ENCODE measurements around the gene MB21D2. TPM values are rescaled to one million over a fixed set of nuclear protein-coding genes. Genes with fewer than 3 reads are reported as not detected.
"Not testable (repeated sequence)": the region's sequence is repeated elsewhere in the genome, so short reads cannot be mapped to it uniquely, and the experiment has no call there.

MB21D2 gene, protein sequence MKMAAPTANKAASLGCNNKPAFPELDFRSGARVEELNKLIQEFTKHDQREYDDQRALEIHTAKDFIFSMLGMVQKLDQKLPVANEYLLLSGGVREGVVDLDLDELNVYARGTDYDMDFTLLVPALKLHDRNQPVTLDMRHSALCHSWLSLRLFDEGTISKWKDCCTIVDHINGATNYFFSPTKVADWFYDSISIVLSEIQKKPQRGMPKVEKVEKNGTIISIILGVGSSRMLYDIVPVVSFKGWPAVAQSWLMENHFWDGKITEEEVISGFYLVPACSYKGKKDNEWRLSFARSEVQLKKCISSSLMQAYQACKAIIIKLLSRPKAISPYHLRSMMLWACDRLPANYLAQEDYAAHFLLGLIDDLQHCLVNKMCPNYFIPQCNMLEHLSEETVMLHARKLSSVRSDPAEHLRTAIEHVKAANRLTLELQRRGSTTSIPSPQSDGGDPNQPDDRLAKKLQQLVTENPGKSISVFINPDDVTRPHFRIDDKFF
- total RNA-seq, result 5.4 and 5.5 TPM in 2 replicates

- intact Hi-C loops (cut with micrococcal nuclease), result loop anchor here (1.0 to 5.0 kb wide), 5 partner anchors 24 to 123 kb away; no protein-coding TSS in a partner anchor
Observed at GRCh38 chr3:192917404-192918274, at the start of gene MB21D2. MB21D2 (minus strand) TSS chr3:192917856; CDS start chr3:192917840, 16 bp downstream.

- intact Hi-C loops (cut with micrococcal nuclease), result not testable (repeated sequence)
Observed at GRCh38 chr3:192964959-192965719, 47.5 kb upstream of the MB21D2 start.

DNA sequence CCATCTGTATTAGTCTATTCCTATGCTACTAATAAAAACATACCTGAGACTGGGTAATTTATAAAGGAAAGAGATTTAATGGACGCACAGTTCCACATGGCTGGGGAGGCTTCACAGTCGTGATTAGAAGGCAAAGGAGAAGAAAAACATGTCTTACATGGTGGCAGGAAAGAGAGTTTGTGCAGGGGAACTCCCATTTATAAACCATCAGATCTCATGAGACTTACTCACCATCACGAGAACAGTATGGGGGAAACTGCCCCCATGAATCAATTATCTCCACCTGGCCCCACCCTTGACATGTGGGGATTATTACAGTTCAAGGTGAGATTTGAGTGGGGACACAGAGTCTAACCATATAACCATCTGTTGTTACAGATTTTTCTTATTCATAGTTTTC lies 42.1 kb upstream of the MB21D2 start:
- intact Hi-C loops (cut with micrococcal nuclease), result no loop called here

GRCh38 chr3:192958219-192958872 lies 40.7 kb upstream of the MB21D2 start:
- intact Hi-C loops (cut with micrococcal nuclease), result no loop called here

GRCh38 chr3:192957441-192958021 lies 39.9 kb upstream of the MB21D2 start:
- intact Hi-C loops (cut with micrococcal nuclease), result no loop called here

GRCh38 chr3:192953926-192954325 lies 36.3 kb upstream of the MB21D2 start:
- intact Hi-C loops (cut with micrococcal nuclease), result no loop called here

- intact Hi-C loops (cut with micrococcal nuclease), result no loop called here
Observed at GRCh38 chr3:192947421-192947820, 29.8 kb upstream of the MB21D2 start.

DNA sequence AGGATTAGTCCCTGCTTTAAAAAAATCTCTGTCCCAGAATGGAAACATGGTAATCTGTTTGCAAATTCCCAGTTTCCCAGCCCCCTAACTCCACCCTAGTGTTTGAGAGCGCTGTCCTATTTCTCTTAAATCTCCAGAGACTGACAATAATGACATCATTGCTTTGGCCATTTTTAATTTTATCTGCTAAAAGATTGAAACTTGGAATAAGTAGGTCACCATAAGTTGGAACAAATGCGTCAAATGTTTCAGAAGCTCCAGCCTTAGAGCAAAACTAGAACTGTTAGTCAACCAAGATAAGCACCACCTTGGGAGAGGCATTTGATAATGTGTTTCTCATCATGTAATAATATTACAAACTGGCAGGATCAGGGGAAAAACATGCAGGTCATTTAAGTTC lies 25.7 kb upstream of the MB21D2 start:
- intact Hi-C loops (cut with micrococcal nuclease), result no loop called here

DNA sequence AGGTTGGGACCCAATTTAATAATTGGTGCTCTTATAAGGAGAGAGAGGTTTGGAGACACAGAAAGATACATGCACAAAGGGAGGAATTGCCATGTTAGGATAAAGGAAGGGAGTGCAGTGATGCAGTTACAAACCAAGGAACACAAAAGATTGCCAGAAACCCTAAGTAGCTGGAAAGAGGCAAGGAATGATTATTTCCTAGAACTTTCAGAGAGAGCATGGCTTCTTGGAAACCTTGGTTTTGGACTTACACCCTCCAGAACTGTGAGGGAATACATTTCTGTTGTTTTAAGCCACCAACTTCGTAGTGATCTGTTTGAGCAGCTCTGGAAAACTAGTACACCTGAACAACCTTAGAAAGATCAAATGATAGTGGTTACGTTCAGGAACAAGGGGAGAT lies 25.0 kb upstream of the MB21D2 start:
- intact Hi-C loops (cut with micrococcal nuclease), result no loop called here

DNA sequence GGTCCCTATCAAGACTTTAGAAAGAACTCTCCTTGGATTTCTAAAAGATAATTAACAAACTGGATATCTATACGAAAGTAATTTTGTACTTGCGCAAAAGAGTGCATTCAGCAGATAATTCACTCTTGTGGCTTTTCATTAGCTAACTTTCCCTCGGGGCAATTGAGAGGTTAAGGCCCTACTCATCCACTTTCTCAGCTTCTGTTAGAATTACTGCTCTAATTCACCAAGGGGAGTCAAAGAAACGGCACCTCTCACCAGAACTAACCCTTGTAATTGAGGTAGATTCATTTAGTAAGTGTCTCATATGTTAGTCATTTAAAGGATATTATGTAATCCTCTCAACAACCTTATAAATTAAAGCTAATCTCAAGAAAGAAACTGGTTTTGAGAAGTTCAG lies 22.5 kb upstream of the MB21D2 start:
- intact Hi-C loops (cut with micrococcal nuclease), result no loop called here

- intact Hi-C loops (cut with micrococcal nuclease), result no loop called here
Observed at GRCh38 chr3:192935441-192935840, 17.8 kb upstream of the MB21D2 start.

- intact Hi-C loops (cut with micrococcal nuclease), result no loop called here
Observed at GRCh38 chr3:192933779-192934460, 16.3 kb upstream of the MB21D2 start.

DNA sequence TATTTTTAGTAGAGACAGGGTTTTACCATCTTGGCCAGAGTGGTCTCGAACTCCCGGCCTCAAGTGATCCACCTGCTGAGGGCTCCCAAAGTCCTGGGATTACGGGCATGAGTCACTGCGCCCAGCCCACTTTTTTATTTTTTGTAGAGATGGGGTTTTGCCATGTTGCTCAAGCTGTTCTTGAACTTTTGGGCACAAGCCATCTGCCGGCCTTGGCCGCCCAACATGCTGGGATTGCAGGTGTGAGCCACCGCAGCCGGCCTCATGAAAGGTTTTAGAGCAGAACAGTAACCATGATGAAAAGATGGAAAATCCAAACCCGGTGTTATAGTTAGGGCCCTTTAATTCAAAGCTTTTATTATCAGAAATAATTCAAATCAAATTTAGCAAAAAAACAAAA lies 15.6 kb upstream of the MB21D2 start:
- intact Hi-C loops (cut with micrococcal nuclease), result no loop called here

GRCh38 chr3:192931825-192932224 lies 14.2 kb upstream of the MB21D2 start:
- intact Hi-C loops (cut with micrococcal nuclease), result no loop called here

GRCh38 chr3:192930577-192930976 lies 12.9 kb upstream of the MB21D2 start:
- intact Hi-C loops (cut with micrococcal nuclease), result no loop called here

DNA sequence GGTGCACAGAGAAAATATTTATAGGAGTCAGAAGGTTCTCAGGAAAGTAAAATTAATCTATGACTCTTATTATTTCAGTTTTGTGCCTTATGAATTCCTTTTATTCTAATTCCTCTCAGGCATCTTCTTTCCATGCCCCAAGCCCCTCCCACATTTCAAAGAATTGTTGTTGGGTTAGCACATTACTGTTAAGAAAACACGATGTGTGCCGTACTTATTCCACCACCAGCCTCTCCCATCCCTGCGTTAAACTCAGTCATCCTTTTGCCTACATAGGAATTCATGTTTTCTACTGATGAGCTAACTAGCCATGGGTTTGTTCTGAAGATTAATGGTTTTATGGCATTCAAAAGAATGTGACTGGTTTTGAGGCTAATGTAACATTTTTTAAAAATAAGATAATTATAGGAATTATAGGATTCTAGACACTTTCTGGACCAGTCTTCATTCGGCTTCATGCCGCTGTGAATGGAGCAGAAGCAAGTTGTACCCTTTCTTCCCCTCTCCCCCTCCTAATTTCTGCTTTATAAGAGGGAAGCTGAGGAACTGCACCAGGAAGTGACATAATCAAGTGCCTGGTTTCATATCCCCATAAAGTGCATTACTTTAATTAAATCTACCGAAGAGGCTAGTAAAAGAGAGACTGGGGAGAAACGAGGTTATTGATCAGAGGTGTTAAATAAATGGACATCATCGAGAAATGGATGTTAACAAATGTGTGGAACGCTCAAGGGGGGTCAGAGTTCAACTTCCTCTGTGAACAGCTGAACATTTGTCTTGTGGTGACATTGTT lies 12.3 kb upstream of the MB21D2 start:
- intact Hi-C loops (cut with micrococcal nuclease), result no loop called here

DNA sequence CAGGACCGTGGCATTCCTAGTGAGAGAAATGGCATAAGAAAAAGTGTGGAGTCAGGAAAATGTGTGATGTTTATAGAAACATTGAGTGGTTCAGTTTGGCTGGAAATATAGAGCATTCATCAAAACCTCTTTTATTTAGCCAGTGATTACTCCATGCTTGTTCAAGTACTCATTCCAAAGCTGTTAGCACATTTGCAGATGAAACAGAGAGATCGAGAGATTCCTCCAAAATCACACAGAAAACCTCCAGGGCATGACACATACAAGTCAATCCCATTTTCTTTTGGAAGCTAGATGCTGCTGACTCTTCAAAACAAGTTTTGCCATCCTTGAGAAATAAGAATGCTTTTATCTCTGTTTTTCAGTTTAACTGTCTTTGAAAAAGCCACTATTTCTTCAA lies 11.5 kb upstream of the MB21D2 start:
- intact Hi-C loops (cut with micrococcal nuclease), result no loop called here

GRCh38 chr3:192928720-192929119 lies 11.1 kb upstream of the MB21D2 start:
- intact Hi-C loops (cut with micrococcal nuclease), result no loop called here

DNA sequence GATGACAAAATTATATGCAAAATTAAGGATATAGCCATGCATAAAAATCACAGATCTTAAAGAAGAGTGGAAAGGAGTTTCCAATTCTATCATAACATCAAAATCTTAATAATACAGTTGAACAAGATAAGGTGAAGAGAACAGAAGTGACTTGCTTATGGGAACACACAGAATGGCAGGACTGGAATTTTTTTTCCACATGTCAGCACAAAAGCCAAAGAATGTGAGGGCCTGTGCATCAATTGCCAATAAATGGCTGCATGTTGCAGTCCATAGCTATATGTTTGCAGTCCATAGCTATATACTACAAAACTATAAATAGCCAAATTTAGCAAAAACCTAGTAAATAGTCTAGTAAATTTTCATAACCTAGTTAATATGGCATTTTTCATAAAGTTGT lies 10.4 kb upstream of the MB21D2 start:
- intact Hi-C loops (cut with micrococcal nuclease), result no loop called here
